SHP77 treated with DMSO at 0.1 percent for 48 hours (cell line): ENCODE measurements around the gene KIF1B.
"Not testable (repeated sequence)": the region's sequence is repeated elsewhere in the genome, so short reads cannot be mapped to it uniquely, and the experiment has no call there.

Experiments used
- DNase-seq: peaks from one replicate; lab custom pipeline; 2025; lab: John Stamatoyannopoulos, UW

KIF1B gene

DNA sequence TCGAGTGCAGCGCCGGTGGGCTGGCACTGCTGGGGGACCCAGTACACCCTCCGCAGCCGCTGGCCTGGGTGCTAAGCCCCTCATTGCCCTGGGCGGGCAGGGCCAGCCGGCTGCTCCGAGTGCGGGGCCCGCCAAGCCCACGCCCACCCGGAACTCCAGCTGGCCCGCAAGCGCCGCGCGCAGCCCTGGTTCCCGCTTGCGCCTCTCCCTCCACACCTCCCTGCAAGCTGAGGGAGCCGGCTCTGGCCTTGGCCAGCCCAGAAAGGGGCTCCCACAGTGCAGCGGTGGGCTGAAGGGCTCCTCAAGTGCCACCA, 216.1 kb downstream of the KIF1B start:
- not testable (repeated sequence) for DNase-seq

DNA sequence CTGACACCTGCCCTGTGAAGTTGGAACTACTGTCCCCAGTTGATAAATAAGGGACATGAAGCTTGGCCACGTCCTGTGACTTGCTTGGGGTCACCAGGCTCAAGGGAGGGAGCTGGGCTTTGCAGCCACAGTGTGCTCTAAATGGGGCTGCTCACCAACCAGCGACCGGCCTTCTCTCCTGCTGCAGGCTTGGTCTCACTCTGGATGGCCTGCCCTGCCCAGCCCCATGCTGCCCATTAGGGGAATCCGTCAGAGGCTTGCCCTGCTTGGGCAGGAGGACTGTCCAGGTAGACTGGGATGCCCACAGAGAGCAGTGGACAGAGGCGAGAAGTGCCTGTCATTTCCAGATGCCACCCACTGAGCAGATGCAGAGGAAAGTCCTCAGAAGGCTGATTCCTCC, 218.6 kb downstream of the KIF1B start:
- no peak for DNase-seq

- DNase-seq = no peak
These were observed 219.5 kb downstream of the KIF1B start for GRCh38 chr1:10429868-10430215.

DNA sequence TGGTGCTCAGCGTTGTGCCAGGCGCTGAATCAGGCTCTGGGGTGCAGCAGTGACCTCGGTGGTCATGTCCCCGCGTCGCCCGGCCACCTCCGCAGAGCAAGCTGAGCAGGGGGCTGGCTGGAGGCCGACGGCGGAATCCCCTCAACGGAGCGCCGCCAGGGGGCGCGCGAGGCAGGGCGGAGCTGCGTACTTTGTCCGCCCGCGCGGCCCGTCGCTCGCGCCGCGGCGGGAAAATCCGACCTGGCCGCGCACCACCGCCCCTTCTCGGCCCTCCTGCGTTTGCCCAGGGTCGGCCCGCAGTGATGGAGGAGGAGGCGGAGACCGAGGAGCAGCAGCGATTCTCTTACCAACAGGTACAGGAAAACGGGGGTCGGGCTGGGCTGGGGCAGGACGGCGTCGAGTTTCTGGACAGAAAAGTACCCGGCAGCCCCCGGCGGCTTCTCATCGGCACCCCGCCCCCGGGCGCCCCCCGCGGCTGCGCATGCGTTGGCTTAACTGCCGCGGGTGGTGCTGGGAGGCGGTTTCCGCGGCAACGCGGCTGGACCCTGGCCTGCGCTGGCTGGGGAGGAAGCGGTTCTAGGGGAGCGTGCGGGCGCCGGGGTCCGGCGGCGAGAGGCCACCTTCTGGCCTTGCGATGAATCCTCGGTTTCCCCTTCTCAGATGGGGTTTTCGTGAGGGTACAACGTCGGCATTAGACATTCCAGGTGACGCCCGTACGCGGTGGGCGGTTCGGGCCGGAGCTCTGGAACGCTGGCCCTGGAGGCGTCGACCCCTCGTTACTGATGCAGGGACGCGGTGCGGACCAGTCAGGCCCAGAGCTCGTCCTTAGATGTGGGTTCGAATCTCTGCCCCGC, 220.1 kb downstream of the KIF1B start, which contains the start of gene CENPS:
CENPS (plus strand) TSS at position 218 of the 854 bp plus-strand sequence; CDS start at position 303, 85 bp downstream.
- peak; percentile 64 for DNase-seq
